Activated T-cell treated with anti-CD3 and anti-CD28 coated beads, Interleukin-2, amount 50 U/mL, for 24 hours (primary cell): ENCODE measurements around the gene SAFB.
"Not testable (repeated sequence)": the region's sequence is repeated elsewhere in the genome, so short reads cannot be mapped to it uniquely, and the experiment has no call there.

Source experiments
- DNase-seq: peaks from one replicate; pipeline ENCODE4 v3.0.0-alpha.2; 2020
- H3K27ac Mint-ChIP-seq: 2 replicates; pipeline ENCODE4 v1.8.0; 2020; ENCODE audit warnings: mild to moderate bottlenecking, mixed read lengths
- H3K27me3 Mint-ChIP-seq: 2 replicates; pipeline ENCODE4 v1.8.0; 2020; ENCODE audit warnings: mixed read lengths
- H3K36me3 Mint-ChIP-seq: 2 replicates; pipeline ENCODE4 v1.8.0; 2020; ENCODE audit warnings: low read depth, mixed read lengths
- H3K4me1 Mint-ChIP-seq: 2 replicates; pipeline ENCODE4 v1.8.0; 2020; ENCODE audit warnings: low read depth, mixed read lengths
- H3K4me3 Mint-ChIP-seq: 2 replicates; pipeline ENCODE4 v1.8.0; 2020; ENCODE audit warnings: mild to moderate bottlenecking, moderate library complexity, mixed read lengths
- H3K9me3 Mint-ChIP-seq: 2 replicates; pipeline ENCODE4 v1.8.0; 2020; ENCODE audit warnings: mixed read lengths

Gene SAFB

GRCh38 chr19:5695649-5696195 is 72.8 kb downstream of the SAFB start:
- H3K27ac Mint-ChIP-seq: peak overlapping the region; percentile 98
- no peaks in the 10 kb centered on the region for H3K27me3 Mint-ChIP-seq
- H3K36me3 Mint-ChIP-seq: peaks cover 88% of the 10 kb centered on the region
- no peak overlapping the region for H3K4me3 Mint-ChIP-seq
- no peaks in the 10 kb centered on the region for H3K9me3 Mint-ChIP-seq
- no peak for DNase-seq
- H3K4me1 Mint-ChIP-seq: peaks cover 16% of the 10 kb centered on the region

DNA sequence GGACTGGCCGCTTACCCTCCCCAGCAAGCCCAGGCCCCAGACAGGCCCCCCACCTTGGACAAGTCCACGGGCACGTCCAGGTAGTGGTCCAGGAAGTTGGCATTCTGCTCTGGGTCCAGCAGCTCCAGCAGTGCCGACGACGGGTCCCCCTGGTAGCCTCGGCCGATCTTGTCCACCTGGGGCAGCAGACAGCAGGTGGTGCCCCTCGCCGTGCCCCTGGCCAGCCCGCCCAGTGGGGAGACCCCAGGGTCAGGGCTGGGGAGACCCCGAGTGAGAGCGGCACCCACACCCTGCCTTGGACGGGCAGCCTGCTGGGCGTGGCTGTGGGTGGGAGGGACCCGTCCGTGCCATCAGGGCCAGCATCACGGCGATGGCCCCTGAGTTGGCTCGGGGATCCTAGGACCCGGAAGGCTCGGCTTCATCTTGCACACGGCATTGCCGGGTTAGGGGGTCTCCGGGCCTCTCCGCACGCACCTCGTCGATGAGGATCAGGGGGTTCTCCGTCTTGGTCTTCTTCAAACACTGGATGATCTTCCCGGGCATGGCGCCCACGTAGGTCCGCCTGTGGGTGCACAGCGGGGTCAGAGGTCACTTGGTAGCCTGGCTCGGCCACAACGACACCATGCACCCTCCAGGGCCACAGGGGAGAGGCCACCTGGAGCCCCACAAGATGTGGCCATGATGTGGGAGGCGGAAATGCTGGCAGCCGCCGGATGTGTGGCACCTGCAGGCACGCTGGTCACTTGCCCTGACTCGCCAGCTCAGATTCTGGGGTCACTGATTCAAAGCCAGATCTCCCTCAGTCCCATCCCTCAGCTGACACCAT is 73.5 kb downstream of the SAFB start:
- peak overlapping the region; percentile 83 for H3K27ac Mint-ChIP-seq
- peaks cover 88% of the 10 kb centered on the region for H3K36me3 Mint-ChIP-seq
- H3K27me3 Mint-ChIP-seq: no peaks in the 10 kb centered on the region
- H3K9me3 Mint-ChIP-seq: no peaks in the 10 kb centered on the region
- H3K4me1 Mint-ChIP-seq: peaks cover 16% of the 10 kb centered on the region
- no peak for DNase-seq
- H3K4me3 Mint-ChIP-seq: peak overlapping the region; percentile 42

GRCh38 chr19:5697022-5697889 is 74.4 kb downstream of the SAFB start:
- H3K9me3 Mint-ChIP-seq: no peaks in the 10 kb centered on the region
- no peak overlapping the region for H3K4me3 Mint-ChIP-seq
- peaks cover 84% of the 10 kb centered on the region for H3K36me3 Mint-ChIP-seq
- H3K27me3 Mint-ChIP-seq: no peaks in the 10 kb centered on the region
- peak; percentile 37 for DNase-seq
- H3K27ac Mint-ChIP-seq: peak overlapping the region; percentile 83
- H3K4me1 Mint-ChIP-seq: peaks cover 10% of the 10 kb centered on the region

DNA sequence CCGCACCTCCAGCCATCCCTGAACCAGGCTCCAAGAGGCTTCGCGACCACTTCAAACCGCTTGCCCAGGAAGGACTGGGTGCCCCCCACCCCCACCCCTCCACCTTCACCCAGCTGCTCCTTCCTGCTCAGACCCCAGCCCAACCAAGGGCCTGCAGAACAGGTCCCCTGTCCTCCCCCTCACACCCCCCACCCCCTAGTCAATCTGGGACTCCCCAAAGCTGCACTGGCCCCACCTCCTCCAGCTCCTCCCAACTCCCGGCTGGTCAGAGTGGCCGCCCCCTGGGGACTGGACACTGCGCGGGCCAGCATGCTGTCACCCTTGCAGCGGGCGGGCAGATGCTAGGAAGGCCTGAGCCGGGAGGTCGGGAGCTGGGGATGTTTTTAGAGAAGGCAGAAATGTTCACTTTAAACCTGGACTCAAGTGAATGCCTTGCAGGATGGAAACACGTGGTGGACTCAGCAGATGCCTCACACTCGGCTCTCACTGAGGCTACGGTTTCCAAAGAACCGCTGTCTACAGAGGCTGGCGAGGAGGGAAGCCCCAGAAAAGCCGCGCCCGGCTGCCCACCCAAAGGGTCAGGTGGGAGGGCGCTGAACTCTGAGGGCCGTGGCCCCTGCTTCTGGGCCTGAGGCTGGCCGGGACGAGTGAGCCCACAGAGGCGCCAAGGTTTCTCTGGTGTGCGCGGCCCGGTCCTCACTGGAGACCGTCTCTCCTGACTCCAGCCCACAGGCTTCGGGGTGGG is 75.2 kb downstream of the SAFB start:
- Mint-ChIP-seq H3K27ac (peak overlapping the region; percentile 76), H3K27me3 (no peaks in the 10 kb centered on the region), H3K4me1 (peaks cover 4% of the 10 kb centered on the region), H3K4me3 (no peak overlapping the region), H3K36me3 (peaks cover 81% of the 10 kb centered on the region), H3K9me3 (no peaks in the 10 kb centered on the region)
- peak; percentile 40 for DNase-seq

DNA sequence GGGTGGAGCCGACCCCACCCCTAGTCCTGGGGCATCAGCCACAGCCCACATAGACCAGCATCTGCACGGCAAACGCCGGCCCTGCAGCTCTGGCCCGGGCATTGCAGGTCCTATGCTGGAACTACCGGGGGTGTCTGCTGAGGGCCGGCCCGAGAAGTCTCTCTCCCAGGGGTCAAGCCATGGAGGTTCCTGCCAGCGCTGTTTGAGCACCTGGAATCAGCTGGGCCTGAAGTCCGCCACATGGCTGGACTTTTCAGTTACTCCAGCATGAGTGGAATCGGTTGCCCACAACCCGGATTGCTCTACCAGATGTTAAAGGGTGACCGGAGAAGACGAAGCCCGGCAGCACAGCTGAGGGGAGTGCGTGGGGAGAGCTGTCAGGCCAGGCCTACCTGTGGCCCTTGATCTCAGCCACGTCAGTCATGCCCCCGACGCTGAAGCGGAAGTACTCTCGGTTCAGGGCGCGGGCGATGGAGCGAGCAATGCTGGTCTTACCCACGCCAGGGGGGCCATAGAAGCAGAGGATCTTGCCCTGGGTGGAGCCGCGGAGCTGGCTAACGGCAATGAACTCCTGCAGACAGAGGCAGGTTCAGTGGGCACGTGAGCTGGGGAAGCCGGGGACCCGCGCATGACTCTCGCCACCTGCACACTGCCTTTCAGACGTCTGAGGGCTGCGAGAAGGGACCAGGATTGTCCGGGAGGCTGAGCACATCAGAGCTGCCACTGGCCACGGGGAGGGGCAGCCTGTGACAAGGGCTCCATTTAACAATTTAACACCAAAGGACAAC is 75.9 kb downstream of the SAFB start:
- Mint-ChIP-seq H3K4me1 (peaks cover 4% of the 10 kb centered on the region), H3K4me3 (no peak overlapping the region), H3K27ac (peak overlapping the region; percentile 74), H3K9me3 (no peaks in the 10 kb centered on the region), H3K27me3 (no peaks in the 10 kb centered on the region), H3K36me3 (peaks cover 81% of the 10 kb centered on the region)
- peak; percentile 32 for DNase-seq

DNA sequence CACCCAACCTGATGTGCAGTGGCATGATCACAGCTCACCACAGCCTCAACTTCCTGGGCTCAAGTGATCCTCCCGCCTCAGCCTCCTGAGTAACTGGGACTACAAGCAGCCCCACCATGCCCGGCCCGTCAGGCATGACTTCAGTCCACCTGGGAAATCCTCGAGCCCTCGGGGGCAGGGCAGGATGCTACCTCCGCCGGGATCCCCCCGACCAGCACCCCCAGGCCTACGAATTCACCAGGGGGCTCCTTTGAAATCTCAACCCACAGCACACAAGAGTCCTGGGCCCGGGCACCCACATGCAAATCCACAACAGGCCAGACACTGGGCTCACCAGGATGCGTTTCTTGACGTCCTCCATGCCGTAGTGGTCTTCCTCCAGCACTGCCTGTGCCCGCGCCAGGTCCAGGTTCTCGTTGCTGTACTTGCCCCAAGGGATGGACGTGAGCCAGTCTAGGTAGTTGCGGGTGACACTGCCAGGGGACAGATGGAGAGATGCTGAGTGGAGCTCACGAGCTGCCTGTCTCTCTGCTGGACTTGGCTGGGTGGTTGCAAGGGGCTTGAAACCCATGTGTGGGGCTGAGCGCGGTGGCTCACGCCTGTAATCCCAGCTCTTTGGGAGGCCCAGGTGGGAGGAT is 77.7 kb downstream of the SAFB start:
- Mint-ChIP-seq H3K27me3 (no peaks in the 10 kb centered on the region), H3K36me3 (peaks cover 82% of the 10 kb centered on the region), H3K27ac (peak overlapping the region; percentile 20), H3K4me1 (no peaks in the 10 kb centered on the region), H3K9me3 (no peaks in the 10 kb centered on the region), H3K4me3 (no peak overlapping the region)
- peak; percentile 30 for DNase-seq

GRCh38 chr19:5702053-5702410 is 79.1 kb downstream of the SAFB start:
- not testable (repeated sequence) for H3K4me3 Mint-ChIP-seq
- H3K36me3 Mint-ChIP-seq: peaks cover 86% of the 10 kb centered on the region

GRCh38 chr19:5703819-5704818 is 81.2 kb downstream of the SAFB start:
- Mint-ChIP-seq H3K36me3 (peaks cover 86% of the 10 kb centered on the region), H3K4me3 (no peak overlapping the region), H3K9me3 (no peaks in the 10 kb centered on the region), H3K27ac (peak overlapping the region; percentile 33), H3K27me3 (no peaks in the 10 kb centered on the region), H3K4me1 (no peaks in the 10 kb centered on the region)
- peak; percentile 31 for DNase-seq

More at GRCh38 chr19:5702053-5702410, 79.1 kb downstream of the SAFB start:
- not testable (repeated sequence) for H3K27ac Mint-ChIP-seq, H3K4me1 Mint-ChIP-seq, DNase-seq, H3K27me3 Mint-ChIP-seq, H3K9me3 Mint-ChIP-seq

GRCh38 chr19:5705552-5705951 is 82.7 kb downstream of the SAFB start:
- H3K36me3 Mint-ChIP-seq: peaks cover 88% of the 10 kb centered on the region

GRCh38 chr19:5706876-5707573 is 84.1 kb downstream of the SAFB start:
- Mint-ChIP-seq H3K27me3 (no peaks in the 10 kb centered on the region), H3K4me3 (no peak overlapping the region), H3K27ac (peak overlapping the region; percentile 29), H3K4me1 (no peaks in the 10 kb centered on the region), H3K9me3 (no peaks in the 10 kb centered on the region), H3K36me3 (peaks cover 90% of the 10 kb centered on the region)
- no peak for DNase-seq

More at GRCh38 chr19:5705552-5705951, 82.7 kb downstream of the SAFB start:
- no peaks in the 10 kb centered on the region for H3K9me3 Mint-ChIP-seq
- DNase-seq: peak; percentile 31
- H3K4me3 Mint-ChIP-seq: no peak overlapping the region
- H3K4me1 Mint-ChIP-seq: no peaks in the 10 kb centered on the region
- no peaks in the 10 kb centered on the region for H3K27me3 Mint-ChIP-seq
- no peak overlapping the region for H3K27ac Mint-ChIP-seq

DNA sequence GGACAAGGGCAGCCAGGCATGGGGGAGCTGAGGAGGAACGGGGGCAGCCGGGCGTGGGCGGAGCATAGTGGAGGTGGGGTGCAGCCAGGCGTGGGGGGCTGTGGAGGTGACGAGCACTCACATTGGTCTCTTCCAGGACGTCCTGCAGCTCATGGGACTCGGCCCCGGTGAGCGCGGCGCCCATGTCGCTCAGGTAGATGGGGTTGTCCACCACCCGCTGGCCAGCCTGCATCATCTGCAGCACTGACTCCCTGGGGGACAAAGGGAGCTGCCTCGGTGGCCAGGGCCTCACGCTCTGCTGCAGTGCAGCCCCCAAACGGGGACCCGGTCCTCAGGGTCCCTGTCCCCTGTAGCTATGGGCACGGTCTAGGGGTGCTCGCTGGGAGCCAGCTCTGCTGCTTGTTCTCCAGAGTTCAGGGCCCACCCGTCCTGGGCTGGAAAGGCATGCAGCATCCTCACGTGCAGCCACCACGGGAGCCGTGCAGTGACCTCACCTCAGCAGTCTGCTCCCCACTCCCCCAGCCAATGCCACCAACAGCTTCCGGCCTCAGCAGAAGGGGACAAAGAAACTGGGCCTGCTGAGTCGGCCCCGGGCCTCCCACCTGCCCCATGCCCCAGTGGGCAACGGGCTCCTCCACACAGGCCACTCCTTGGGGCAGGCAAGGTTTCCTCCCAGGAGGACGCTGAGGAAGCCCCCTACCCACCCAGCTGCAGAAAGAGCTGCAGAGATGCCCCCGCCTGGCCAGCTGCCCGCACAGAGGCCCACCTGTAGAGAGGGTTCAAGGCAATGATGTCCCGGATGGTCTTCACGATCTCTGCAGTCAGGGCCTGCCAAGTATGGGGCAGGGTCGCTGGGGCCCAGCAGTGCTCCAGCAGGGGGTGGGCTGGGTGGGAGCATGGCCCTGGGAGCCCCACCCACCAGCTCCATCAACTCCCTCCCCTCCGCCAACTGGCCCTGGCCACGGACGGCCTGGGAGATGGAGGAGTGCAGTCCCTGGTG is 85.0 kb downstream of the SAFB start:
- Mint-ChIP-seq H3K27me3 (no peaks in the 10 kb centered on the region), H3K9me3 (no peaks in the 10 kb centered on the region), H3K4me3 (no peak overlapping the region), H3K36me3 (peaks cover 95% of the 10 kb centered on the region), H3K27ac (peak overlapping the region; percentile 29), H3K4me1 (no peaks in the 10 kb centered on the region)
- DNase-seq: no peak
